Ascending aorta (tissue), 2 donors: ENCODE results near the gene GRM8. TPM values are rescaled to one million over a fixed set of nuclear protein-coding genes. Genes with fewer than 3 reads are reported as not detected.

Experiments used
- DNase-seq, 2 donors: peaks; one replicate each; pipeline ENCODE4 v3.0.0-alpha.2; 2019; ENCODE audit warnings: low spot score in 2 of 2
- H3K27ac ChIP-seq, 2 donors: fragments of 200-600 bp; sonication (generic); one replicate each; pipeline ENCODE4 v1.5.1; 2016 to 2017; ENCODE audit warnings: mild to moderate bottlenecking in 1 of 2
- H3K27me3 ChIP-seq: fragments of 200-600 bp; sonication (generic); one replicate; pipeline ENCODE4 v1.5.1; 2017
- H3K36me3 ChIP-seq, 2 donors: fragments of 200-600 bp; sonication (generic); one replicate each; pipeline ENCODE4 v1.5.1; 2016
- H3K4me1 ChIP-seq, 2 donors: fragments of 200-600 bp; sonication (generic); one replicate each; pipeline ENCODE4 v1.5.1; 2016 to 2017; ENCODE audit warnings: mild to moderate bottlenecking in 1 of 2
- H3K4me3 ChIP-seq, 2 donors: fragments of 200-600 bp; sonication (generic); one replicate each; pipeline ENCODE4 v1.5.1; 2016 to 2017; ENCODE audit warnings: mild to moderate bottlenecking in 1 of 2
- H3K9me3 ChIP-seq, 2 donors: fragments of 200-600 bp; sonication (generic); one replicate each; pipeline ENCODE4 v1.5.1; 2016
- intact Hi-C: fragments of 100-400 bp; cut with DNase I; formaldehyde crosslinking; loops from one replicate; pipeline ENCODE4 v1.15.1; 2023
- total RNA-seq: library from RNA; depleted of rRNA; stranded (reverse); fragments of >200 nt; gene quantifications from one replicate; pipeline ENCODE4 v1.1.0, GENCODE V29; 2016
- TF ChIP-seq, protein P1 (sequence below), 3 experiments: fragments of 200-600 bp in 2 of 3; fragments of 450-650 bp in 1 of 3; sonication (generic) in 2 of 3; IDR thresholded peaks; one replicate each; pipeline ENCODE4 v1.5.1; 2016 to 2019; ENCODE audit warnings: antibody characterized with exemption in 3 of 3, mild to moderate bottlenecking in 1 of 3, moderate library complexity in 1 of 3

GRM8 gene
- total RNA-seq, 1 donor from 2014 or later: not detected

- H3K9me3 ChIP-seq: no peaks in the 10 kb centered on the region
- TF ChIP-seq, protein P1, sequence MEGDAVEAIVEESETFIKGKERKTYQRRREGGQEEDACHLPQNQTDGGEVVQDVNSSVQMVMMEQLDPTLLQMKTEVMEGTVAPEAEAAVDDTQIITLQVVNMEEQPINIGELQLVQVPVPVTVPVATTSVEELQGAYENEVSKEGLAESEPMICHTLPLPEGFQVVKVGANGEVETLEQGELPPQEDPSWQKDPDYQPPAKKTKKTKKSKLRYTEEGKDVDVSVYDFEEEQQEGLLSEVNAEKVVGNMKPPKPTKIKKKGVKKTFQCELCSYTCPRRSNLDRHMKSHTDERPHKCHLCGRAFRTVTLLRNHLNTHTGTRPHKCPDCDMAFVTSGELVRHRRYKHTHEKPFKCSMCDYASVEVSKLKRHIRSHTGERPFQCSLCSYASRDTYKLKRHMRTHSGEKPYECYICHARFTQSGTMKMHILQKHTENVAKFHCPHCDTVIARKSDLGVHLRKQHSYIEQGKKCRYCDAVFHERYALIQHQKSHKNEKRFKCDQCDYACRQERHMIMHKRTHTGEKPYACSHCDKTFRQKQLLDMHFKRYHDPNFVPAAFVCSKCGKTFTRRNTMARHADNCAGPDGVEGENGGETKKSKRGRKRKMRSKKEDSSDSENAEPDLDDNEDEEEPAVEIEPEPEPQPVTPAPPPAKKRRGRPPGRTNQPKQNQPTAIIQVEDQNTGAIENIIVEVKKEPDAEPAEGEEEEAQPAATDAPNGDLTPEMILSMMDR (IDR thresholded peaks at IDR 0.05): no peak
- no peaks in the 10 kb centered on the region for H3K4me1 ChIP-seq
- no peaks in the 10 kb centered on the region for H3K27me3 ChIP-seq
- no peak for DNase-seq
- H3K36me3 ChIP-seq: no peaks in the 10 kb centered on the region
- no peak overlapping the region for H3K27ac ChIP-seq
- intact Hi-C loops: no loop called here
- no peak overlapping the region for H3K4me3 ChIP-seq
These were observed 647.7 kb downstream of the GRM8 start for GRCh38 chr7:126605056-126605455.

GRCh38 chr7:126589068-126589684 is 663.6 kb downstream of the GRM8 start:
- no peaks in the 10 kb centered on the region for H3K4me1 ChIP-seq

GRCh38 chr7:126578338-126578737 is 674.4 kb downstream of the GRM8 start:
- no peaks in the 10 kb centered on the region for H3K36me3 ChIP-seq
- intact Hi-C loops: no loop called here
- no peak for DNase-seq
- H3K9me3 ChIP-seq: no peaks in the 10 kb centered on the region
- TF ChIP-seq, protein P1 (IDR thresholded peaks at IDR 0.05): no peak
- H3K27me3 ChIP-seq: no peaks in the 10 kb centered on the region
- no peak overlapping the region for H3K27ac ChIP-seq
- no peaks in the 10 kb centered on the region for H3K4me1 ChIP-seq
- no peak overlapping the region for H3K4me3 ChIP-seq

More at GRCh38 chr7:126589068-126589684, 663.6 kb downstream of the GRM8 start:
- DNase-seq: no peak
- intact Hi-C loops: no loop called here
- no peak overlapping the region for H3K4me3 ChIP-seq
- no peak overlapping the region for H3K27ac ChIP-seq
- H3K27me3 ChIP-seq: no peaks in the 10 kb centered on the region
- H3K36me3 ChIP-seq: no peaks in the 10 kb centered on the region
- TF ChIP-seq, protein P1 (IDR thresholded peaks at IDR 0.05): no peak
- H3K9me3 ChIP-seq: no peaks in the 10 kb centered on the region

DNA sequence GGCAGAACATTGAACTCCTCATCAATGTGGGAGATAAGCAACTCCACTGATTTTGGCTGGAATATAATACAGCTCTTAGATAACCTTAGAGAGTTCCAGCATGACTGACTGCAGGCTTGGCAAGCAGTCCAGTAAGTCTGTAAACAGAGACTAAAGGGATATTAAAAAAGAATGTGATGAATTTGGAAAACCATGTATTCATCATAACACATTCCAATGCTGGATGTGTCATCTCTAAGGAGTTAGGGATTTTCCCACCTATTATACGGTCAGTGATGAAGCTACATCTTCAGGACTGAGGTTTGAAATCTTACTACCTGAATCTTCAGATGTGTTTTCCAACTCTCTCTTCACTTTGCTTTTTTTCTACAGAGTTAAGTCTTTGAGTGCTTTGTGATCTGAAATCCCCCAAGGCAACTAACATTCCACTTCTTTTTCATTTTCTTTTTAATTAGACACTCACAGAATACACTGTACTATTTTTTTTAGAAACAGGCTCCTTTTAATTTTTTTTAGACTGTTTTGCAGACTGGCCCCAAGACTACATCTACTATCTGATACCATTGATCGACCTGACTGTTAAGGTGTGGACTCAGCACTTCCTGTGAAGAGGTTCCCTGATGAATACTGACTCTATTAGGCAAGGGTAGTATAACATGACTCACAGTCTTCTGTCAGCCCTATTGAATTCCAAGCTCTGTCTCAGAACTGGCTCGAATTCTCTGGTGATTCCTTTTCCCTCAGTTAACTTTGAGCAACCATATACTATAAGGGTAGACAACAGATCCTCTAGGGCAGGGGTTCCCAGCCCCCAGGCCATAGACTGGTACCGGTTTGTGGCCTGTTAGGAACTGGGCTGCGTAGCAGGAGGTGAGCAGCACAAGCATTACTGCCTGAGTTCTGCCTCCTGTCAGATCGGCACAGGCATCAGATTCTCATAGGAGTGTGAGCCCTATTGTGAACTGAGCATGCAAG is 678.2 kb downstream of the GRM8 start:
- H3K9me3 ChIP-seq: no peaks in the 10 kb centered on the region
- TF ChIP-seq, protein P1 (IDR thresholded peaks at IDR 0.05): no peak
- DNase-seq: no peak
- H3K27me3 ChIP-seq: no peaks in the 10 kb centered on the region
- H3K4me1 ChIP-seq: no peaks in the 10 kb centered on the region
- no peak overlapping the region for H3K4me3 ChIP-seq
- H3K36me3 ChIP-seq: no peaks in the 10 kb centered on the region
- no peak overlapping the region for H3K27ac ChIP-seq
- intact Hi-C loops: no loop called here

DNA sequence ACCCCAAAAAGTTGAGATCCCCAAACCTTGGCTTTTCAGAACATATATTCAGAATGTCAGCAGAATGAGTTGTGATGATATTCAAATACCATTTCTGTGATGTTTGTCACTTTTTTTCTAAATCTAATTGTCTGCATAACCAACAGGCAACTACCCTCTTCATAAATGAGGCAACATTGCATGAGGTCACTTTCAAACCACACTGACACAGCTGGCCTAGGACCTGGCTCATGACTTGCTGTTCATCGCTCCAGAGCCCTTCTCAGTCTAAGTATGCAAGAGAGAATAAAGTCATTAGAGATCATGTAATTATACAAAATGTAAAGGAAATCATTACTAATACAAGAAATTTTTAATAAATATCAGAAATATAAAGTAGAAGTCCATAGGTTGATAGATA is 681.9 kb downstream of the GRM8 start:
- Histone ChIP-seq H3K9me3 (no peaks in the 10 kb centered on the region), H3K4me1 (no peaks in the 10 kb centered on the region), H3K36me3 (no peaks in the 10 kb centered on the region), H3K4me3 (no peak overlapping the region), H3K27me3 (no peaks in the 10 kb centered on the region), H3K27ac (no peak overlapping the region)
- TF ChIP-seq, protein P1 (IDR thresholded peaks at IDR 0.05): no peak
- no peak for DNase-seq
- intact Hi-C loops: no loop called here
